GM12878 (cell line): ENCODE data around the gene SOX30. TPM values are rescaled to one million over a fixed set of nuclear protein-coding genes. Genes with fewer than 3 reads are reported as not detected.

Experiments used
- ATAC-seq: fragments of 200-7000 bp; cut with Tn5 transposase; 3 replicates; pipeline ENCODE4 v1.9.1; 2020; ENCODE audit warnings: mild to moderate bottlenecking, moderate library complexity
- BruUV-seq: library from RNA; stranded (reverse); fragments of 400-500 nt; replicated peaks from 2 replicates; lab custom pipeline; 2021; lab: Mats Ljungman, UMichigan
- CTCF ChIA-PET: fragments of 300-600 bp; sonication (Branson Sonifier 250); formaldehyde crosslinking; extraction: SDS; loops from one replicate; lab custom pipeline; 2021; ENCODE audit warnings: inconsistent platforms; lab: Yijun Ruan, JAX
- POLR2A ChIA-PET: fragments of 350-600 bp; formaldehyde crosslinking; extraction: SDS; loops from one replicate; lab custom pipeline; 2021; ENCODE audit warnings: inconsistent platforms; lab: Charles Lee
- RAD21 ChIA-PET: fragments of 300-600 bp; sonication (Branson Sonifier 250); formaldehyde crosslinking; loops from one replicate; lab custom pipeline; 2023; ENCODE audit warnings: antibody characterized with exemption; ENCODE audit not compliant: unreplicated experiment; lab: Charles Lee
- SMC1A ChIA-PET: fragments of 300-600 bp; sonication (Branson Sonifier 250); formaldehyde crosslinking; loops from one replicate; lab custom pipeline; 2023; ENCODE audit not compliant: unreplicated experiment, uncharacterized antibody; lab: Charles Lee
- DNase-seq: peaks from one replicate; pipeline ENCODE4 v3.0.0-alpha.2; 2011; ENCODE audit warnings: low read depth, low spot score
- FAIRE-seq: peaks from 3 replicates; lab custom pipeline; 2011; peaks lifted over from hg19 to GRCh38; lab: Jason Lieb, UNC
- H2AFZ ChIP-seq: 2 replicates; pipeline ENCODE4 v1.6.0; 2011; ENCODE audit warnings: low read depth, low read length, control low read depth; ENCODE audit not compliant: control insufficient read depth
- H3K27ac ChIP-seq: 2 replicates; pipeline ENCODE4 v1.5.1; 2011; ENCODE audit warnings: control low read depth; ENCODE audit not compliant: control insufficient read depth, insufficient read depth
- H3K27me3 ChIP-seq, 2 experiments: replicated peaks in 1 of 2; 2 replicates each; pipeline versions ENCODE4 v1.6.0 to v1.6.1; 2011; ENCODE audit warnings: low read length in 1 of 2; ENCODE audit not compliant: control insufficient read depth in 2 of 2, insufficient read depth in 2 of 2
- H3K36me3 ChIP-seq, 2 experiments: 2 replicates each; pipeline ENCODE4 v1.5.1; 2011; ENCODE audit warnings: low read length in 1 of 2; ENCODE audit not compliant: control insufficient read depth in 2 of 2, insufficient read depth in 2 of 2
- H3K4me1 ChIP-seq: 2 replicates; pipeline ENCODE4 v1.6.1; 2011; ENCODE audit warnings: mild to moderate bottlenecking, low read length, moderate library complexity, mixed read lengths; ENCODE audit not compliant: control insufficient read depth, insufficient read depth
- H3K4me2 ChIP-seq: 2 replicates; pipeline ENCODE4 v1.6.0; 2011; ENCODE audit warnings: control low read depth; ENCODE audit not compliant: control insufficient read depth, insufficient read depth
- H3K4me3 ChIP-seq: fragments of 200-600 bp; sonication (generic); 2 replicates; pipeline ENCODE4 v1.5.1; 2016
- H3K79me2 ChIP-seq: 2 replicates; pipeline ENCODE4 v1.6.0; 2011; ENCODE audit warnings: low read length; ENCODE audit not compliant: control insufficient read depth, insufficient read depth
- H3K9ac ChIP-seq: 2 replicates; pipeline ENCODE4 v1.8.0; 2011; ENCODE audit warnings: low read length, control low read depth, mixed read lengths; ENCODE audit not compliant: control insufficient read depth, insufficient read depth
- H3K9me3 ChIP-seq: replicated peaks from 3 replicates; pipeline ENCODE4 v1.5.1; 2011; ENCODE audit warnings: mild to moderate bottlenecking, low read length; ENCODE audit not compliant: control insufficient read depth, insufficient read depth
- H4K20me1 ChIP-seq: 2 replicates; pipeline ENCODE4 v1.6.0; 2011; ENCODE audit not compliant: control insufficient read depth, insufficient read depth
- ATF7 ChIP-seq: fragments of 450-650 bp; IDR thresholded peaks from 2 replicates; pipeline ENCODE4 v1.6.1; 2016; ENCODE audit warnings: low read depth, mild to moderate bottlenecking
- BCL11A ChIP-seq: IDR thresholded peaks from 2 replicates; pipeline ENCODE4 v1.6.1; 2011; ENCODE audit warnings: low read depth, low read length
- CBFB ChIP-seq: IDR thresholded peaks from 2 replicates; pipeline ENCODE4 v1.6.1; 2016; ENCODE audit warnings: antibody characterized with exemption, low read depth
- CHD2 ChIP-seq: IDR thresholded peaks from 2 replicates; pipeline ENCODE4 v1.6.1; 2011; ENCODE audit warnings: low read depth, low read length, improper control_type of control experiment, borderline replicate concordance
- CREM ChIP-seq: IDR thresholded peaks from 2 replicates; pipeline ENCODE4 v1.6.1; 2014; ENCODE audit warnings: antibody characterized with exemption, low read depth
- ETV6 ChIP-seq, 2 experiments: fragments of 450-650 bp in 1 of 2; IDR thresholded peaks in 1 of 2; conservative IDR thresholded peaks in 1 of 2; 2 replicates each; pipeline ENCODE4 v1.6.1; 2014; ENCODE audit warnings: antibody characterized with exemption in 1 of 2, borderline replicate concordance in 1 of 2, low read depth in 1 of 2, mild to moderate bottlenecking in 1 of 2, moderate library complexity in 1 of 2
- FOXM1 ChIP-seq: IDR thresholded peaks from 2 replicates; pipeline ENCODE4 v1.6.1; 2012; ENCODE audit warnings: low read depth, mild to moderate bottlenecking, inconsistent platforms, low read length, moderate library complexity
- IKZF2 ChIP-seq, 2 experiments: fragments of 450-650 bp; IDR thresholded peaks; 2 replicates each; pipeline ENCODE4 v1.6.1; 2017; ENCODE audit warnings: mild to moderate bottlenecking in 2 of 2, moderate library complexity in 2 of 2
- JUNB ChIP-seq: IDR thresholded peaks from 2 replicates; pipeline ENCODE4 v1.6.1; 2016; ENCODE audit warnings: antibody characterized with exemption, mild to moderate bottlenecking
- NRF1 ChIP-seq: conservative IDR thresholded peaks from 2 replicates; pipeline ENCODE4 v1.6.1; 2011; ENCODE audit warnings: mild to moderate bottlenecking, low read depth, low read length, improper control_type of control experiment
- PML ChIP-seq: IDR thresholded peaks from 2 replicates; pipeline ENCODE4 v1.6.1; 2012; ENCODE audit warnings: low read length, inconsistent platforms
- RAD21 ChIP-seq: IDR thresholded peaks from 2 replicates; pipeline ENCODE4 v1.6.1; 2011; ENCODE audit warnings: mild to moderate bottlenecking, low read depth, low read length, moderate library complexity; ENCODE audit not compliant: insufficient read depth
- RUNX3 ChIP-seq: IDR thresholded peaks from 2 replicates; pipeline ENCODE4 v1.6.1; 2012; ENCODE audit warnings: low read length, inconsistent platforms
- STAT3 ChIP-seq: IDR thresholded peaks from 2 replicates; pipeline ENCODE4 v1.6.1; 2011; ENCODE audit warnings: low read depth, low read length, improper control_type of control experiment
- TCF7 ChIP-seq: IDR thresholded peaks from 2 replicates; pipeline ENCODE4 v1.6.1; 2014; ENCODE audit warnings: antibody characterized with exemption, borderline replicate concordance
- WGBS: methylation state at CpG from one replicate; pipeline ENCODE4 v1.1.6; 2016; ENCODE audit warnings: low lambda C conversion rate; ENCODE audit not compliant: insufficient replicate concordance, insufficient coverage; ENCODE audit errors: missing lambda C conversion rate; 5-methylcytosine and 5-hydroxymethylcytosine counted together
- in situ Hi-C: fragments of 300-500 bp; cut with MboI; formaldehyde crosslinking; loops from 9 replicates; pipeline ENCODE4 v1.14.3; 2018; ENCODE audit warnings: mixed read lengths
- intact Hi-C: fragments of 100-400 bp; cut with micrococcal nuclease; formaldehyde crosslinking; loops from one replicate; pipeline ENCODE4 v1.14.2; 2022; ENCODE audit not compliant: unreplicated experiment
- polyA plus RNA-seq, 11 experiments: library from polyadenylated mRNA; depleted of rRNA in 4 of 11; unstranded in 6 of 11; stranded (reverse) in 5 of 11; fragments of >200 nt; fragmentation: Nextera tagmentation in 4 of 11; fragmentation: Illumina TruSeq in 1 of 11; extraction: Ambion mirVana in 4 of 11; extraction: Trizol in 1 of 11; gene quantifications; 1 replicate in 1 of 11; 2 replicates in 10 of 11; pipeline versions ENCODE4 v1.2.1 to v1.2.3, GENCODE V29; 2011 to 2016; ENCODE audit warnings: inconsistent platforms in 2 of 11, missing spikeins in 2 of 11, low read depth in 1 of 11
- total RNA-seq, 4 experiments: library from RNA; depleted of rRNA in 3 of 4; stranded (reverse); fragments of >200 nt in 3 of 4; fragmentation: Illumina TruSeq in 1 of 4; extraction: Trizol in 1 of 4; gene quantifications; 2 replicates each; pipeline versions ENCODE4 v1.2.1 to v1.2.3, GENCODE V29; 2013 to 2021
- TF ChIP-seq, protein P1 (sequence below): fragments of 450-650 bp; IDR thresholded peaks from 2 replicates; pipeline ENCODE4 v1.6.1; 2017; ENCODE audit warnings: low read depth, mild to moderate bottlenecking, moderate library complexity
- TF ChIP-seq, protein P2 (sequence below): fragments of 450-650 bp; IDR thresholded peaks from 2 replicates; pipeline ENCODE4 v1.6.1; 2017; ENCODE audit warnings: mild to moderate bottlenecking, moderate library complexity

SOX30 gene
- total and polyA plus RNA-seq, 10 of the 15 experiments (the other 5 are each of a cell fraction or from before 2014, with no cell fraction given), result 0.06 to 0.32 (median 0.10) TPM; not detected in 2

GRCh38 chr5:157582731-157583620 is 69.3 kb downstream of the SOX30 start:
- POLR2A ChIA-PET, result interaction anchor here (0.7 to 4.0 kb wide), 6 partner anchors 11 to 148 kb away, joined by 3 to 18 read pairs (median 4); no protein-coding TSS in a partner anchor
- no peak overlapping the region for H3K9ac ChIP-seq
- H3K27ac ChIP-seq, result peak overlapping the region; percentile 23; the same call in 1 of the 2 replicates
- TF ChIP-seq ATF7, result 0 out of 2 replicates have a peak, but pooled peaks have one; percentile 28
- peak in 1 of 2 experiments; percentile 75; a peak in 2 of 4 replicates for TF ChIP-seq ETV6 (conservative IDR thresholded peaks at IDR 0.05 in 1 of 2, IDR thresholded peaks at IDR 0.05 in 1 of 2; ENCODE audit: borderline replicate concordance in 1 of 2, low read depth in 1 of 2)
- TF ChIP-seq RAD21, result peak; percentile 48
- TF ChIP-seq CHD2, result no peak
- TF ChIP-seq IKZF2 (IDR thresholded peaks at IDR 0.05), result peak; percentile 70 to 71; a peak in 3 of 4 replicates
- TF ChIP-seq NRF1, result no peak
- TF ChIP-seq STAT3, result 0 out of 2 replicates have a peak, but pooled peaks have one; percentile 44
- peak; percentile 42; the same call in 1 of the 2 replicates for TF ChIP-seq CREM
- no peak for TF ChIP-seq BCL11A
- 0 out of 2 replicates have a peak, but pooled peaks have one; percentile 42 for TF ChIP-seq PML
- TF ChIP-seq, protein P1, sequence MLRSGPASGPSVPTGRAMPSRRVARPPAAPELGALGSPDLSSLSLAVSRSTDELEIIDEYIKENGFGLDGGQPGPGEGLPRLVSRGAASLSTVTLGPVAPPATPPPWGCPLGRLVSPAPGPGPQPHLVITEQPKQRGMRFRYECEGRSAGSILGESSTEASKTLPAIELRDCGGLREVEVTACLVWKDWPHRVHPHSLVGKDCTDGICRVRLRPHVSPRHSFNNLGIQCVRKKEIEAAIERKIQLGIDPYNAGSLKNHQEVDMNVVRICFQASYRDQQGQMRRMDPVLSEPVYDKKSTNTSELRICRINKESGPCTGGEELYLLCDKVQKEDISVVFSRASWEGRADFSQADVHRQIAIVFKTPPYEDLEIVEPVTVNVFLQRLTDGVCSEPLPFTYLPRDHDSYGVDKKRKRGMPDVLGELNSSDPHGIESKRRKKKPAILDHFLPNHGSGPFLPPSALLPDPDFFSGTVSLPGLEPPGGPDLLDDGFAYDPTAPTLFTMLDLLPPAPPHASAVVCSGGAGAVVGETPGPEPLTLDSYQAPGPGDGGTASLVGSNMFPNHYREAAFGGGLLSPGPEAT, result peak; percentile 38; the same call in 1 of the 2 replicates
- 0 out of 2 replicates have a peak, but pooled peaks have one; percentile 16 for TF ChIP-seq CBFB
- no peak for TF ChIP-seq TCF7
- peak; percentile 9; the same call in 1 of the 2 replicates for TF ChIP-seq JUNB
- peak; percentile 61; the same call in 1 of the 2 replicates for TF ChIP-seq FOXM1
- peak; percentile 84 for TF ChIP-seq RUNX3
- TF ChIP-seq, protein P2, sequence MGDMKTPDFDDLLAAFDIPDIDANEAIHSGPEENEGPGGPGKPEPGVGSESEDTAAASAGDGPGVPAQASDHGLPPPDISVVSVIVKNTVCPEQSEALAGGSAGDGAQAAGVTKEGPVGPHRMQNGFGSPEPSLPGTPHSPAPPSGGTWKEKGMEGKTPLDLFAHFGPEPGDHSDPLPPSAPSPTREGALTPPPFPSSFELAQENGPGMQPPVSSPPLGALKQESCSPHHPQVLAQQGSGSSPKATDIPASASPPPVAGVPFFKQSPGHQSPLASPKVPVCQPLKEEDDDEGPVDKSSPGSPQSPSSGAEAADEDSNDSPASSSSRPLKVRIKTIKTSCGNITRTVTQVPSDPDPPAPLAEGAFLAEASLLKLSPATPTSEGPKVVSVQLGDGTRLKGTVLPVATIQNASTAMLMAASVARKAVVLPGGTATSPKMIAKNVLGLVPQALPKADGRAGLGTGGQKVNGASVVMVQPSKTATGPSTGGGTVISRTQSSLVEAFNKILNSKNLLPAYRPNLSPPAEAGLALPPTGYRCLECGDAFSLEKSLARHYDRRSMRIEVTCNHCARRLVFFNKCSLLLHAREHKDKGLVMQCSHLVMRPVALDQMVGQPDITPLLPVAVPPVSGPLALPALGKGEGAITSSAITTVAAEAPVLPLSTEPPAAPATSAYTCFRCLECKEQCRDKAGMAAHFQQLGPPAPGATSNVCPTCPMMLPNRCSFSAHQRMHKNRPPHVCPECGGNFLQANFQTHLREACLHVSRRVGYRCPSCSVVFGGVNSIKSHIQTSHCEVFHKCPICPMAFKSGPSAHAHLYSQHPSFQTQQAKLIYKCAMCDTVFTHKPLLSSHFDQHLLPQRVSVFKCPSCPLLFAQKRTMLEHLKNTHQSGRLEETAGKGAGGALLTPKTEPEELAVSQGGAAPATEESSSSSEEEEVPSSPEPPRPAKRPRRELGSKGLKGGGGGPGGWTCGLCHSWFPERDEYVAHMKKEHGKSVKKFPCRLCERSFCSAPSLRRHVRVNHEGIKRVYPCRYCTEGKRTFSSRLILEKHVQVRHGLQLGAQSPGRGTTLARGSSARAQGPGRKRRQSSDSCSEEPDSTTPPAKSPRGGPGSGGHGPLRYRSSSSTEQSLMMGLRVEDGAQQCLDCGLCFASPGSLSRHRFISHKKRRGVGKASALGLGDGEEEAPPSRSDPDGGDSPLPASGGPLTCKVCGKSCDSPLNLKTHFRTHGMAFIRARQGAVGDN, result 0 out of 2 replicates have a peak, but pooled peaks have one; percentile 34

More at GRCh38 chr5:157582731-157583620, 69.3 kb downstream of the SOX30 start:
- intact Hi-C loops, result loop anchor here (1.0 kb wide), 1 partner anchor 11 kb away; no protein-coding TSS in a partner anchor
- H4K20me1 ChIP-seq, result no peaks in the 10 kb centered on the region
- H2AFZ ChIP-seq, result peak overlapping the region; percentile 11
- no TSS peak for BruUV-seq
- peak overlapping the region; percentile 52 for H3K4me2 ChIP-seq
- RAD21 ChIA-PET, result interaction anchor here (0.5 to 4.6 kb wide), 6 partner anchors 12 to 64 kb away, joined by 3 to 47 read pairs (median 4); no protein-coding TSS in a partner anchor
- DNase-seq (no peak), FAIRE-seq (peak; percentile 35), ATAC-seq (peak; percentile 85)
- peaks cover 2% of the 10 kb centered on the region; the same call in 1 of the 3 replicates for H3K9me3 ChIP-seq
- CTCF ChIA-PET, result interaction anchor here (0.9 to 3.5 kb wide), 9 partner anchors 11 to 240 kb away, joined by 3 to 16 read pairs (median 4); no protein-coding TSS in a partner anchor
- SMC1A ChIA-PET, result interaction anchor here (0.9 to 8.3 kb wide), 11 partner anchors 10 to 161 kb away, joined by 3 to 146 read pairs (median 4); partner anchors contain the start of gene LSM11
- H3K4me3 ChIP-seq, result no peak overlapping the region
- in situ Hi-C loops, result no loop called here
- peaks cover 33% of the 10 kb centered on the region for H3K4me1 ChIP-seq
- 11% methylated on average over 10 of the region's 10 CpGs for WGBS
- H3K79me2 ChIP-seq, result no peaks in the 10 kb centered on the region
- H3K27me3 ChIP-seq, result no peaks in the 10 kb centered on the region
- H3K36me3 ChIP-seq, result no peaks in the 10 kb centered on the region
